H1 (cell line): ENCODE data around the gene RNF133. TPM values are rescaled to one million over a fixed set of nuclear protein-coding genes. Genes with fewer than 3 reads are reported as not detected.
A peak's percentile ranks its signal among the peaks of the same experiment; 100 is the strongest.

Source experiments
- CTCF ChIA-PET: fragments of 300-600 bp; sonication (Branson Sonifier 250); formaldehyde crosslinking; loops from one replicate; lab custom pipeline; 2021; ENCODE audit not compliant: partially characterized antibody; lab: Charles Lee
- POLR2A ChIA-PET: fragments of 300-600 bp; sonication (Branson Sonifier 250); formaldehyde crosslinking; loops from one replicate; lab custom pipeline; 2021; ENCODE audit warnings: inconsistent platforms; ENCODE audit not compliant: partially characterized antibody; lab: Charles Lee
- DNase-seq, 2 experiments: peaks; one replicate each; pipeline versions ENCODE4 v3.0.0 to v3.0.0-alpha.2; 2010 to 2022; ENCODE audit warnings: low spot score in 2 of 2, low read depth in 1 of 2, mixed read lengths in 1 of 2
- FAIRE-seq: peaks from 2 replicates; lab custom pipeline; 2011; peaks lifted over from hg19 to GRCh38; lab: Jason Lieb, UNC
- H2AFZ ChIP-seq: 2 replicates; pipeline ENCODE4 v1.8.1; 2012; ENCODE audit warnings: low read length, inconsistent platforms
- H2AK5ac ChIP-seq: 2 replicates; pipeline ENCODE4 v1.6.1; 2013; ENCODE audit warnings: low read depth, low read length
- H2BK120ac ChIP-seq: replicated peaks from 2 replicates; pipeline ENCODE3; 2013; ENCODE audit warnings: low read depth, low read length, inconsistent platforms
- H2BK12ac ChIP-seq: 2 replicates; pipeline ENCODE4 v1.6.1; 2013; ENCODE audit warnings: low read depth, low read length
- H2BK15ac ChIP-seq: 2 replicates; pipeline ENCODE4 v1.6.1; 2013; ENCODE audit warnings: low read length
- H2BK20ac ChIP-seq: 2 replicates; pipeline ENCODE4 v1.6.1; 2013; ENCODE audit warnings: low read length
- H2BK5ac ChIP-seq: 2 replicates; pipeline ENCODE4 v1.6.1; 2013; ENCODE audit warnings: low read depth, low read length
- H3K14ac ChIP-seq: 2 replicates; pipeline ENCODE4 v1.6.1; 2013; ENCODE audit warnings: inconsistent platforms; ENCODE audit not compliant: insufficient read length
- H3K18ac ChIP-seq: 2 replicates; pipeline ENCODE4 v1.6.1; 2013; ENCODE audit warnings: low read length; ENCODE audit errors: extremely low read depth
- H3K23ac ChIP-seq: 2 replicates; pipeline ENCODE4 v1.6.1; 2013; ENCODE audit warnings: inconsistent platforms; ENCODE audit not compliant: insufficient read length
- H3K23me2 ChIP-seq: 2 replicates; pipeline ENCODE4 v1.6.1; 2013; ENCODE audit warnings: low read depth, low read length
- H3K27ac ChIP-seq: 2 replicates; pipeline ENCODE4 v1.6.1; 2011; ENCODE audit warnings: low read depth, low read length, inconsistent platforms
- H3K27me3 ChIP-seq, 4 experiments: replicated peaks in 1 of 4; 1 replicate in 1 of 4; 2 replicates in 3 of 4; pipeline versions ENCODE4 v1.6.1 to v1.8.1; 2011 to 2013; ENCODE audit warnings: low read length in 3 of 4, mild to moderate bottlenecking in 3 of 4, inconsistent platforms in 2 of 4, mixed read lengths in 2 of 4, moderate library complexity in 1 of 4; ENCODE audit not compliant: control insufficient read depth in 3 of 4, insufficient read depth in 3 of 4; ENCODE audit errors: extremely low read depth in 1 of 4
- H3K36me3 ChIP-seq, 4 experiments: 2 replicates each; pipeline versions ENCODE4 v1.6.1 to v1.8.1; 2011 to 2013; ENCODE audit warnings: mild to moderate bottlenecking in 4 of 4, low read length in 3 of 4, moderate library complexity in 2 of 4, control low read depth in 1 of 4, inconsistent platforms in 1 of 4; ENCODE audit not compliant: insufficient read depth in 4 of 4, control insufficient read depth in 2 of 4
- H3K4ac ChIP-seq: replicated peaks from 2 replicates; pipeline ENCODE3; 2013; ENCODE audit warnings: low read length, low read depth, mixed read lengths, inconsistent platforms; ENCODE audit not compliant: insufficient read length
- H3K4me1 ChIP-seq, 4 experiments: replicated peaks in 1 of 4; 1 replicate in 1 of 4; 2 replicates in 3 of 4; pipeline versions ENCODE4 v1.6.1 to v1.8.1; 2011 to 2013; ENCODE audit warnings: low read length in 3 of 4, inconsistent platforms in 2 of 4, mixed read lengths in 1 of 4; ENCODE audit not compliant: insufficient read depth in 4 of 4, control insufficient read depth in 3 of 4
- H3K4me2 ChIP-seq, 2 experiments: 2 replicates each; pipeline versions ENCODE4 v1.6.1 to v1.8.1; 2011 to 2013; ENCODE audit warnings: low read depth in 2 of 2, low read length in 2 of 2, control low read depth in 1 of 2, inconsistent platforms in 1 of 2, mild to moderate bottlenecking in 1 of 2; ENCODE audit not compliant: insufficient read depth in 1 of 2
- H3K4me3 ChIP-seq, 4 experiments: fragments of 200-600, 300-600 bp in 1 of 4; sonication (generic), shearing (Covaris generic), sonication (Bioruptor Twin) in 1 of 4; 2 replicates each; pipeline versions ENCODE4 v1.5.1 to v1.8.1; 2011 to 2016; ENCODE audit warnings: low read length in 4 of 4, low read depth in 3 of 4, control low read depth in 2 of 4, inconsistent platforms in 2 of 4, mild to moderate bottlenecking in 2 of 4, mixed read lengths in 1 of 4, moderate library complexity in 1 of 4; ENCODE audit not compliant: insufficient read depth in 2 of 4; ENCODE audit errors: extremely low read depth in 1 of 4
- H3K56ac ChIP-seq: replicated peaks from 2 replicates; pipeline ENCODE3; 2013; ENCODE audit warnings: low read depth, mild to moderate bottlenecking, mixed read lengths, low read length, inconsistent platforms; ENCODE audit not compliant: insufficient read length
- H3K79me1 ChIP-seq: 2 replicates; pipeline ENCODE4 v1.6.1; 2013; ENCODE audit warnings: low read depth, low read length, control low read depth
- H3K79me2 ChIP-seq, 2 experiments: 2 replicates each; pipeline versions ENCODE4 v1.6.1 to v1.8.1; 2012 to 2013; ENCODE audit warnings: low read length in 2 of 2, mild to moderate bottlenecking in 2 of 2, inconsistent platforms in 1 of 2; ENCODE audit not compliant: insufficient read depth in 2 of 2, control insufficient read depth in 1 of 2
- H3K9ac ChIP-seq, 4 experiments: replicated peaks in 1 of 4; 1 replicate in 1 of 4; 2 replicates in 3 of 4; pipeline versions ENCODE4 v1.6.1 to v1.8.1; 2011 to 2013; ENCODE audit warnings: low read depth in 3 of 4, low read length in 3 of 4, control low read depth in 2 of 4, mild to moderate bottlenecking in 2 of 4, moderate library complexity in 2 of 4, inconsistent platforms in 1 of 4; ENCODE audit errors: extremely low read depth in 1 of 4
- H3K9me3 ChIP-seq, 2 experiments: 2 replicates each; pipeline versions ENCODE4 v1.6.1 to v1.8.1; 2012 to 2013; ENCODE audit warnings: mild to moderate bottlenecking in 2 of 2, moderate library complexity in 2 of 2, control low read depth in 1 of 2, inconsistent platforms in 1 of 2, low read depth in 1 of 2, low read length in 1 of 2, mixed read lengths in 1 of 2; ENCODE audit not compliant: insufficient read depth in 2 of 2
- H4K20me1 ChIP-seq, 2 experiments: replicated peaks in 1 of 2; 2 replicates each; pipeline versions ENCODE3 to v1.8.1; 2011 to 2013; ENCODE audit warnings: inconsistent platforms in 2 of 2, low read length in 2 of 2, mild to moderate bottlenecking in 1 of 2; ENCODE audit not compliant: insufficient read depth in 2 of 2, control insufficient read depth in 1 of 2
- H4K5ac ChIP-seq: 2 replicates; pipeline ENCODE4 v1.6.1; 2013; ENCODE audit warnings: low read length, low read depth, mixed read lengths, inconsistent platforms; ENCODE audit not compliant: insufficient read length
- H4K8ac ChIP-seq: 2 replicates; pipeline ENCODE4 v1.8.0; 2013; ENCODE audit warnings: mild to moderate bottlenecking, moderate library complexity, low read length, inconsistent platforms; ENCODE audit not compliant: insufficient read depth; ENCODE audit errors: extremely low read depth
- H4K91ac ChIP-seq: replicated peaks from 2 replicates; pipeline ENCODE3; 2013; ENCODE audit warnings: low read length, mixed read lengths, inconsistent platforms; ENCODE audit not compliant: insufficient read length
- ASH2L ChIP-seq: fragments of 200-600, 300-600 bp; sonication (generic); IDR thresholded peaks from one replicate; pipeline ENCODE4 v1.7.1; 2017; ENCODE audit warnings: low read length
- BACH1 ChIP-seq: IDR thresholded peaks from 2 replicates; pipeline ENCODE4 v1.6.1; 2012; ENCODE audit warnings: low read length, improper control_type of control experiment
- CBX5 ChIP-seq: fragments of 300-800, 300-1000 bp; sonication (generic); IDR thresholded peaks from 2 replicates; pipeline ENCODE4 v1.7.1; 2016; ENCODE audit warnings: antibody characterized with exemption, low read length, low read depth
- CHD2 ChIP-seq: IDR thresholded peaks from 2 replicates; pipeline ENCODE4 v1.6.1; 2012; ENCODE audit warnings: low read length, improper control_type of control experiment
- CREB1 ChIP-seq: IDR thresholded peaks from 2 replicates; pipeline ENCODE4 v1.6.1; 2012; ENCODE audit warnings: inconsistent platforms
- EP300 ChIP-seq, 2 experiments: IDR thresholded peaks; 1 replicate in 1 of 2; 2 replicates in 1 of 2; pipeline ENCODE4 v1.6.1; 2011 to 2012; ENCODE audit warnings: low read depth in 2 of 2, low read length in 2 of 2, mild to moderate bottlenecking in 2 of 2, borderline replicate concordance in 1 of 2, inconsistent platforms in 1 of 2, moderate library complexity in 1 of 2
- HDAC6 ChIP-seq: IDR thresholded peaks from one replicate; pipeline ENCODE4 v1.7.1; 2012; ENCODE audit warnings: low read depth, mild to moderate bottlenecking, inconsistent platforms, low read length, moderate library complexity
- MAFK ChIP-seq: IDR thresholded peaks from 2 replicates; pipeline ENCODE4 v1.6.1; 2012; ENCODE audit warnings: low read depth, mild to moderate bottlenecking, improper control_type of control experiment, low read length
- NRF1 ChIP-seq: IDR thresholded peaks from 2 replicates; pipeline ENCODE4 v1.6.1; 2011; ENCODE audit warnings: mild to moderate bottlenecking, low read depth, low read length, improper control_type of control experiment
- RAD21 ChIP-seq, 2 experiments: IDR thresholded peaks in 1 of 2; conservative IDR thresholded peaks in 1 of 2; 2 replicates each; pipeline ENCODE4 v1.6.1; 2011; ENCODE audit warnings: low read depth in 2 of 2, low read length in 2 of 2, improper control_type of control experiment in 1 of 2, inconsistent platforms in 1 of 2, mild to moderate bottlenecking in 1 of 2, moderate library complexity in 1 of 2
- SIN3A ChIP-seq, 2 experiments: IDR thresholded peaks in 1 of 2; conservative IDR thresholded peaks in 1 of 2; 2 replicates each; pipeline ENCODE4 v1.6.1; 2011 to 2012; ENCODE audit warnings: low read length in 2 of 2, improper control_type of control experiment in 1 of 2, low read depth in 1 of 2, mild to moderate bottlenecking in 1 of 2
- SP1 ChIP-seq: IDR thresholded peaks from 2 replicates; pipeline ENCODE4 v1.6.1; 2011; ENCODE audit warnings: low read depth, low read length
- SP4 ChIP-seq: IDR thresholded peaks from 2 replicates; pipeline ENCODE4 v1.6.1; 2012; ENCODE audit warnings: low read length, inconsistent platforms
- SUZ12 ChIP-seq: fragments of 200-600 bp; sonication (generic); IDR thresholded peaks from 2 replicates; pipeline ENCODE4 v1.6.1; 2012; ENCODE audit warnings: mild to moderate bottlenecking, inconsistent platforms, low read length, moderate library complexity, mixed read lengths
- TBP ChIP-seq: IDR thresholded peaks from 2 replicates; pipeline ENCODE4 v1.6.1; 2011; ENCODE audit warnings: low read depth, low read length, improper control_type of control experiment
- WGBS, 2 experiments: shearing (Covaris generic) in 1 of 2; methylation state at CpG; one replicate each; pipeline versions ENCODE4 v1.1.6 to v1.1.7; 2013 to 2015; ENCODE audit warnings: low lambda C conversion rate in 2 of 2, mixed read lengths in 2 of 2, inconsistent platforms in 1 of 2, low coverage in 1 of 2, missing lambda C conversion rate in 1 of 2; ENCODE audit not compliant: insufficient replicate concordance in 2 of 2, insufficient coverage in 1 of 2, insufficient read length in 1 of 2; ENCODE audit errors: extremely low coverage in 1 of 2, missing lambda C conversion rate in 1 of 2; 5-methylcytosine and 5-hydroxymethylcytosine counted together
- polyA plus RNA-seq, 7 experiments: library from polyadenylated mRNA; depleted of rRNA in 3 of 7; stranded (reverse) in 5 of 7; unstranded in 2 of 7; fragments of >200 nt in 5 of 7; fragments of 200-250 nt in 2 of 7; gene quantifications; 1 replicate in 5 of 7; 2 replicates in 1 of 7; 4 replicates in 1 of 7; pipeline versions ENCODE4 v1.2.1 to v1.2.3, GENCODE V29; 2011 to 2013; ENCODE audit warnings: missing spikeins in 2 of 7, mixed read lengths in 2 of 7
- total RNA-seq: library from RNA; stranded (reverse); fragmentation: NEBNext Ultra II Directional; extraction: Animal tissue kit (Norgen Biotek cat#: 25700); gene quantifications from 2 replicates; pipeline ENCODE4 v1.2.1, GENCODE V29; 2021

The RNF133 gene
- total and polyA plus RNA-seq, 2 of the 8 experiments (the other 6 are each of a cell fraction or from before 2014, with no cell fraction given): 0.09 to 0.39 TPM

GRCh38 chr7:122692769-122693309 is 6.1 kb downstream of the RNF133 start:
- no peaks in the 10 kb centered on the region for H3K79me1 ChIP-seq
- no peaks in the 10 kb centered on the region for H3K27me3 ChIP-seq
- no peak overlapping the region for H3K4me2 ChIP-seq
- H3K56ac ChIP-seq: no peak overlapping the region
- no peak overlapping the region for H2BK5ac ChIP-seq
- no peak overlapping the region for H4K91ac ChIP-seq
- FAIRE-seq: no peak
- H3K36me3 ChIP-seq: peaks cover 0 to 2% (median 0%) of the 10 kb centered on the region in 4 experiments; a peak in 1 of 8 replicates
- CTCF ChIA-PET: interaction anchor here (0.7 kb wide), 1 partner anchor 481 kb away, joined by 3 read pairs; no protein-coding TSS in a partner anchor
- H2BK20ac ChIP-seq: no peak overlapping the region
- no peak overlapping the region for H4K5ac ChIP-seq
- no peak overlapping the region for H3K9ac ChIP-seq
- H4K8ac ChIP-seq: no peak overlapping the region
- no peak overlapping the region for H3K23ac ChIP-seq
- H3K18ac ChIP-seq: no peak overlapping the region
- peak overlapping the region; percentile 13; the same call in 1 of the 2 replicates for H2BK15ac ChIP-seq
- no peak overlapping the region for H2BK120ac ChIP-seq
- no peak overlapping the region for H2AK5ac ChIP-seq
- no peak overlapping the region for H3K4me3 ChIP-seq
- no peak overlapping the region for H2AFZ ChIP-seq
- WGBS, 2 experiments: 97% methylated on average over 3 of the region's 3 CpGs; no CpG with 5 or more reads in 1 of the 2 experiments
- H3K9me3 ChIP-seq: peaks cover 9 to 14% of the 10 kb centered on the region in 2 experiments
- no peak overlapping the region for H2BK12ac ChIP-seq
- peaks cover 0 to 13% (median 2%) of the 10 kb centered on the region in 4 experiments; a peak in 3 of 7 replicates for H3K4me1 ChIP-seq
- POLR2A ChIA-PET: no interaction called here
- H3K27ac ChIP-seq: no peak overlapping the region
- no peaks in the 10 kb centered on the region for H4K20me1 ChIP-seq
- DNase-seq: no peak
- no peak overlapping the region for H3K14ac ChIP-seq
- H3K4ac ChIP-seq: no peak overlapping the region
- no peaks in the 10 kb centered on the region for H3K23me2 ChIP-seq
- H3K79me2 ChIP-seq: no peaks in the 10 kb centered on the region
- TF ChIP-seq CBX5 (no peak), HDAC6 (no peak), SIN3A (conservative IDR thresholded peaks at IDR 0.05 in 1 of 2, IDR thresholded peaks at IDR 0.05 in 1 of 2; ENCODE audit: low read depth in 1 of 2, low read length in 2 of 2) (no peak), MAFK (no peak), SP4 (no peak), TBP (no peak), NRF1 (no peak), BACH1 (no peak), CHD2 (no peak), CREB1 (no peak), RAD21 (IDR thresholded peaks at IDR 0.05 in 1 of 2, conservative IDR thresholded peaks at IDR 0.05 in 1 of 2; ENCODE audit: low read depth in 2 of 2, low read length in 2 of 2) (no peak), ASH2L (no peak), SUZ12 (no peak), SP1 (no peak), EP300 (IDR thresholded peaks at IDR 0.05; ENCODE audit: borderline replicate concordance in 1 of 2, low read depth in 2 of 2, low read length in 2 of 2) (no peak)
